ENCODE results near the gene DDX52.

- TF ChIP-seq CTCF (IDR thresholded peaks at IDR 0.05; ENCODE audit: low read depth, low read length) (no peak), POLR2A (IDR thresholded peaks at IDR 0.05; ENCODE audit: extremely low read depth, insufficient read length) (no peak)
Observed at GRCh38 chr17:37682007-37682406, 38.8 kb upstream of the DDX52 start.
